ENCODE results near the gene SPEF1. TPM values are rescaled to one million over a fixed set of nuclear protein-coding genes. Genes with fewer than 3 reads are reported as not detected.

SPEF1 gene
- total RNA-seq, 2 donors from 2014 or later, result 0.66 to 1.3 TPM

DNA sequence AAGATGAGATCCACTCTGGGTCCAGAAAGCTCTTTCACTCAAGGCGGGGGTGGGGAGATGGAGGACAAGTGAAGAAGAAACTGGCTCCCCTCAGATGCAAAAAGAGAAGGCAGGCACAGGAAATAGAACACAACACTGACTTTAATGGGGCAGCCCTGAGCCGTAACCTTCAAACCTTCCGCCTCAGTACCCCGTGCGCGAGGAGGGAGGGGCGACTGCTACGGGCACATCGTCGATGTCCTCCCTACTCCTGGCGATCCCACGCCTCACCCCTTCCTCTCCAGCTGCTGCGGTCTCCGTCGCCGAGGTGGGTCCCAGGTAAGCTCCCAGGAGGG lies 3.9 kb downstream of the SPEF1 start:
- intact Hi-C loops (cut with DNase I), result no loop called here
- H3K36me3 ChIP-seq (replicated peaks in 1 of 2; ENCODE audit: insufficient read depth in 1 of 2, low read depth in 2 of 2), result no peaks in the 10 kb centered on the region
- WGBS, 2 donors, result 13 to 50% methylated on average over 2 to 16 of the region's 16 CpGs
- H3K4me3 ChIP-seq, result peak overlapping the region in 1 of 2 donors; percentile 8
- H3K27me3 ChIP-seq, result no peaks in the 10 kb centered on the region
- ATAC-seq (no peak), DNase-seq (no peak)
- H3K27ac ChIP-seq, result no peak overlapping the region
- no peak for TF ChIP-seq CTCF (IDR thresholded peaks at IDR 0.05)
- TF ChIP-seq POLR2A (IDR thresholded peaks at IDR 0.05), result no peak
- no peaks in the 10 kb centered on the region for H3K9me3 ChIP-seq
- H3K4me1 ChIP-seq, result peaks cover 31% of the 10 kb centered on the region

- 82 to 86% methylated on average over 4 of the region's 4 CpGs for WGBS, 2 donors
Observed at GRCh38 chr20:3775457-3776108, 5.7 kb downstream of the SPEF1 start.

GRCh38 chr20:3771552-3772058 lies 9.6 kb downstream of the SPEF1 start:
- Histone ChIP-seq H3K9me3 (no peaks in the 10 kb centered on the region), H3K27me3 (no peaks in the 10 kb centered on the region), H3K4me3 (no peak overlapping the region), H3K4me1 (peaks cover 22% of the 10 kb centered on the region), H3K27ac (no peak overlapping the region), H3K36me3 (replicated peaks in 1 of 2; ENCODE audit: insufficient read depth in 1 of 2, low read depth in 2 of 2) (no peaks in the 10 kb centered on the region)
- intact Hi-C loops (cut with DNase I), result no loop called here
- ATAC-seq, result no peak
- WGBS, 2 donors, result 68 to 70% methylated on average over 7 of the region's 7 CpGs
- TF ChIP-seq POLR2A (IDR thresholded peaks at IDR 0.05), result no peak
- TF ChIP-seq CTCF (IDR thresholded peaks at IDR 0.05), result no peak
- no peak for DNase-seq

More at GRCh38 chr20:3775457-3776108, 5.7 kb downstream of the SPEF1 start:
- H3K9me3 ChIP-seq, result no peaks in the 10 kb centered on the region
- ATAC-seq, result no peak
- no peak overlapping the region for H3K4me3 ChIP-seq
- intact Hi-C loops (cut with DNase I), result no loop called here
- TF ChIP-seq POLR2A (IDR thresholded peaks at IDR 0.05) (no peak), CTCF (IDR thresholded peaks at IDR 0.05) (no peak)
- H3K27ac ChIP-seq, result no peak overlapping the region
- no peak for DNase-seq
- H3K27me3 ChIP-seq, result no peaks in the 10 kb centered on the region
- H3K4me1 ChIP-seq, result peaks cover 16% of the 10 kb centered on the region
- no peaks in the 10 kb centered on the region for H3K36me3 ChIP-seq (replicated peaks in 1 of 2; ENCODE audit: insufficient read depth in 1 of 2, low read depth in 2 of 2)

GRCh38 chr20:3768342-3769130 lies 12.7 kb downstream of the SPEF1 start:
- H3K36me3 ChIP-seq (replicated peaks in 1 of 2; ENCODE audit: insufficient read depth in 1 of 2, low read depth in 2 of 2), result no peaks in the 10 kb centered on the region
- ATAC-seq (peak; percentile 47), DNase-seq (peak; percentile 64 to 74 (median 72))
- peak overlapping the region; percentile 36 to 42 for H3K4me3 ChIP-seq
- no peaks in the 10 kb centered on the region for H3K9me3 ChIP-seq
- no peaks in the 10 kb centered on the region for H3K27me3 ChIP-seq
- TF ChIP-seq POLR2A (IDR thresholded peaks at IDR 0.05), result no peak
- peak; percentile 21 to 58 (median 50) for TF ChIP-seq CTCF (IDR thresholded peaks at IDR 0.05)
- intact Hi-C loops (cut with DNase I), result no loop called here
- WGBS, 2 donors, result 4 to 18% methylated on average over 8 to 50 of the region's 51 CpGs
- peaks cover 22% of the 10 kb centered on the region for H3K4me1 ChIP-seq
- peak overlapping the region; percentile 75 to 84 (median 79) for H3K27ac ChIP-seq

Data from body of pancreas (tissue), 4 donors.